Esophagus muscularis mucosa (tissue), 3 donors: ENCODE data around the gene BTBD9.

Experiments used
- CTCF ChIP-seq, 3 experiments: fragments of 200-600 bp in 2 of 3; fragments of 450-650 bp in 1 of 3; sonication (generic) in 2 of 3; IDR thresholded peaks; one replicate each; pipeline ENCODE4 v1.5.1; 2017 to 2019; ENCODE audit warnings: antibody characterized with exemption in 3 of 3, mild to moderate bottlenecking in 2 of 3, moderate library complexity in 1 of 3
- POLR2A ChIP-seq: fragments of 450-650 bp; IDR thresholded peaks from one replicate; pipeline ENCODE4 v1.6.1; 2017; ENCODE audit warnings: antibody characterized with exemption, moderate library complexity, mild to moderate bottlenecking, low read depth

GRCh38 chr6:38171997-38172738 lies 467.6 kb downstream of the BTBD9 start:
- no peak for TF ChIP-seq CTCF (IDR thresholded peaks at IDR 0.05)
- no peak for TF ChIP-seq POLR2A
